Keratinocyte (primary cell): Measurements from ENCODE around the gene TP53I13.

Experiments
- CTCF ChIP-seq, 3 experiments: IDR thresholded peaks in 1 of 3; conservative IDR thresholded peaks in 1 of 3; optimal IDR thresholded peaks in 1 of 3; 2 replicates in 2 of 3; 3 replicates in 1 of 3; pipeline versions ENCODE3 to v1.5.1; 2011; ENCODE audit warnings: low read length in 3 of 3, mild to moderate bottlenecking in 3 of 3, moderate library complexity in 2 of 3, control low read depth in 1 of 3, inconsistent platforms in 1 of 3; ENCODE audit not compliant: insufficient read depth in 2 of 3; ENCODE audit errors: extremely low read depth in 1 of 3
- EZH2 ChIP-seq: IDR thresholded peaks from one replicate; pipeline ENCODE4 v1.6.1; 2012; ENCODE audit warnings: inconsistent platforms, mild to moderate bottlenecking, low read length, moderate library complexity

- no peak for TF ChIP-seq CTCF (optimal IDR thresholded peaks at IDR 0.05 in 1 of 3, IDR thresholded peaks at IDR 0.05 in 1 of 3, conservative IDR thresholded peaks at IDR 0.05 in 1 of 3; ENCODE audit: extremely low read depth in 1 of 3, insufficient read depth in 2 of 3, low read length in 3 of 3)
- no peak for TF ChIP-seq EZH2
Measured at GRCh38 chr17:29566473-29567303, 1.8 kb upstream of the TP53I13 start, which contains the start of gene ABHD15.
